ENCODE data around the gene TMEM97. TPM values are rescaled to one million over a fixed set of nuclear protein-coding genes. Genes with fewer than 3 reads are reported as not detected.

TMEM97 gene
- polyA plus RNA-seq, 1 donor, result 58.0 TPM

DNA sequence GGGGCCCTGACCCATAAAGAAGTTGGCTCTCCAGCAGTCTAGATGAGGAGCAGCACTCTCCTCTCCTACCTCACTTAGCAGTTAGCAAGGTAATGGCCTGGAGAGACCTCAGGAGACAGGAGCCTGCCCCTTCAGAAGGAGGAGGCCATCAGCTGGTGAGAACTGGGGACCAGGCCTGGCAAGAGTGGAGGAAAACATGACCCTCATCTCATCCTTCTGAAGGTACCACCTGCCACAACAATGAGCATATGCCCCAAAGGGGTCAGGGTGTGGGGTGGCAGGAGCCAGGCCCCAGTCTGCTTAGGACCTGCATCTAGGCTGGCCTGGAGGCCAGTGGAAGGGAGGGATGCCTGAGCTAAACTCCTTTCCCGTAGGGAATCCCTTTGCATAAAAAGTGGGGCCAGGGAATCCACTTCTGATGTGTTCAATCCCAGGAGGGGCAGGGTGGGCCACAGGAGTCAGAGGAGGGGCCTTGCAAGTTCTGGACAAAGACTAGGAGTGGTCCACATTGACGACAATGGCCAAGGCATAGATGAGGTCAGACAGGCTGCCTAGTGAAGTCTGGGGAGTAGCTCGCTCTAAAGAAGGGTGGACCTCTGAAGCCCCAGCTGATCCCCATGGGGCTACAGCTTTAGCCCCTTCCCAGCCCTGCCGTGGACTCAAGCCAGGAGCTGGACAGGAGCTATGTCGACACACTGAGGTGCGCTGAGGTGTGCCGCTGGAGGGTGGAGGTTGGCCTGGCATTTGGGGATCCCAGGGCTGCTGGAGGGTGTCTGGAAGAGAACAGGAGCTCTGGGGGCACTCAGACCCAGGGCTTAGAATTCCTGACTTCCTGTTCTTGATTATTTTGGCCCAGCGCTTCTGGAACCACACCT lies 45.0 kb downstream of the TMEM97 start:
- DNase-seq, result no peak

DNA sequence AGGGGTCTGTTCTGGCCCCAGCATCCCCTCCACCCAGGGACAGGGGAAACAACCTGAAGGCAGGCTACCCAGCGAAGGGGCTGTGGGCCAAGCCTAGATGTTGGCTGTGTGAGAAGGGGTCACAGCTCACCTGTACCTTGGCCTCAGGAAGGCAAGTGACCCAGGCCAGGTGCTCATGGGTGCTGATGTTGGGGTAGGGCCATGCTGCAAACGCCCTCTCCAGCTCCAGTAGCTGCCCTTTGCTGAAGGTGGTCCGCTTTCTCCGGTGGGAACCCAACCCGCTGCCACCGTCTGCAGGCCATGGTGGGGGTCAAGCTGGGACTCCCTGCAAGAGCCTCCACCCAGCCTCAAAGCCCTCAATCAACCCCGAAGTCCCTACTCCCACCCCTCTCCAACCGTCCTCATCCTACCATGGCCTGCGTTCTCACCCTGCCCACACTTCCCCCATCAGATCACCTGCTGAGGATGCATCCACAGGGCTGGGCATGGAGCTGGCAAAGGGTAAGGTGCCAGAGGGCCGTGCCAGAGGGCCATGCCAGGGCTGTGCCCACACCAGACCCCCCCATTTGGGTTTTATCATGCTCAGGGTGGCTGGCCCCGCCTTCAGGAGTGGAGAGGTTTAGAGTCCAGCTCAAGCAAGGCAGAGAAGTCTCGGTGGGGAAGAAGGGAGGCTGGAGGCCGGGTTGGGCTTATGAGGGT lies 45.8 kb downstream of the TMEM97 start, which contains the start of gene SEBOX:
Gene SEBOX, minus strand, starts transcription at position 535 of the 699 bp plus-strand sequence. Its CDS starts 48 bp downstream, at position 487.
- no peak for DNase-seq

DNA sequence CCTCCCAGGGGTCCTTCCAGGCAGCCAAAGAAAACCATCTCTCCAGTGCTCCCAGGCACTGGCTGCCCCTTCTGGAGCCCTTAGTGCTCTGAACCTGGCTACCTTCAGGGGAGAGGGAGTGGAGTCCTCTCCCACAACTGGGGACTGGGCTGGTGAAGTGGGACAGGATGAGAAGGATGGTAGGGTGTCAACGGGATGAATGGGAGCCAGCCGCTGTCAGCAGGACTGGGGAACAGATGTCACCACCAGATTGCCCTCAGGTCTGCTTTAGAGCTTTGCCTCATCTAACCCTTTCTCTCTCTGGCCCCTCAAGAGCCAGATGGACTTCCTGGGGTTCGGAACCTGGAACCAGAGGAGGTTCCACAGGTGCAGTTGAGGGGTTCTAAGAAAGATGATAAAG lies 46.5 kb downstream of the TMEM97 start:
- no peak for DNase-seq

- no peak for DNase-seq
These were observed 47.6 kb downstream of the TMEM97 start for GRCh38 chr17:28366605-28367004.

DNA sequence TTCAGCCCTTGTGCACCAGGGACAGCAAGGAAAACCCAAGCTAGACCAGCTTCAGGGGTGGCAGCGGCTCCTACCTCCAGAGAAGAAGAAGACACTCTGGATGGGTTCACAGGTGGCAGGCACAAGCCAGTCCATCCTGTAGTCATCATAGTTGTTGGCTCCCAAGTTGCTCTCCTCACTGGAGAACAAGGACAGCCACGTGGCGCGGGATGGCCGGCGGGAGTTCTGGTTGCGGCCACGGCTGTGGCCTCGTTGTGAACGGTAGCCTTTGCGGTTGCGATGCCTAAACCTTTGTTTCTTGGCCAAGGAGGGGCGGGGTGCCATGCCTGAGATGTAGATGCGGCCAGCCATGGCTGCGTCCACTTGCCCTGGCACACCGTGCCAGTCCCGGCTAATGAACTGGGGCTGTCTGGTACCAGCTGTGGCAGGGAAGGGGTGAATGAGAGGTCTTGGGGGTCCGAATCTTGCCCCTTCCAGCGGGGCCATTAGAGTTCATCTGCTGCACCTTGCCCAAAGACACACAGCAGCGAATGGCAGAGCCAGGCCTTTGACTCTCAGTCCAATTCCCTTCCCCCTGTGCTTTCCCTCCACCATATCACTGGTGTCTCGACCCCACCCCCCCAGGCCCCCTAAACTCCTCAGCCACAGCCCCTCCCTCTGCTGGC lies 48.8 kb downstream of the TMEM97 start:
- no peak for DNase-seq

- DNase-seq, result no peak
These were observed 49.4 kb downstream of the TMEM97 start for GRCh38 chr17:28368306-28368831.

DNA sequence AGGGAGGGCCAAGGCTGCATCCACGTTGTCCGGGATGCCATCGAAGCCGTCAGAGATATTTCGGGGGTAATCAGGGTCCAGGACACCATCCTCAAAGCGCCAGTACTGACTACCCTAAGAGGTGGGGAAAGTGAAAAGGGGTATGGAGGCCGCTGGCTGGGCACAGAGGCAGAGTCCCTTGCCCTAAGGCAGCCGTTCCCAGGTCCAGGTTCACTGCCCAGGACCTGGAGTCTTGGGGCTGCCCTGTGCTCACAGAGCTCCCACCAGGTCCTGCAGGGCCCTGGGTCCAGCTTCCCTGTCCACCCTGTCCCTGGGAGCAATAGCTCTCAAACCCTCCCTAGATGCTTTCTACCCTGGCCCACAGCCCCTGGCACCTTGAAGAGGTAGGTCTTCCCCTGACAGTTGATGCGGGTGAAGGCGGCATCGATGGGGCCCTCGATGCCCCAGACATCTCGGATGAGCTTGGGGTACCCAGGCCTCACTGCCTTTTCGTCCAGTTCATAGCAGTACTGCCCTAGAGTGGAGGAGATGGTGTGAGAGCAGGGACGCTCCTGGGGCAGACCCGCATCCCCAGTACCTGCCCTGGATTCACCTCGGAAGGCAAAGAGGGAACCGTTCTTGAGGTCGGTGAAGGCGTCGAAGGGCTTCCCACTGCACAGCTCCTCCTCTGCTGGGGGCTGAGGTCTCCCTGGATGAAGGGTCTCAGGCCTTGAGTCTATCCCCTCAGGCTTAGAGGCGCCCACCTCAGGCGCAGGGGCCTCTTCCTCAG lies 50.1 kb downstream of the TMEM97 start:
- no peak for DNase-seq

GRCh38 chr17:28369684-28370034 lies 50.7 kb downstream of the TMEM97 start:
- DNase-seq, result no peak

- no peak for DNase-seq
These were observed 51.2 kb downstream of the TMEM97 start, which contains the start of gene VTN for GRCh38 chr17:28370035-28370743. Gene VTN (minus strand): TSS chr17:28370307. CDS start chr17:28370203, 104 bp downstream.

DNA sequence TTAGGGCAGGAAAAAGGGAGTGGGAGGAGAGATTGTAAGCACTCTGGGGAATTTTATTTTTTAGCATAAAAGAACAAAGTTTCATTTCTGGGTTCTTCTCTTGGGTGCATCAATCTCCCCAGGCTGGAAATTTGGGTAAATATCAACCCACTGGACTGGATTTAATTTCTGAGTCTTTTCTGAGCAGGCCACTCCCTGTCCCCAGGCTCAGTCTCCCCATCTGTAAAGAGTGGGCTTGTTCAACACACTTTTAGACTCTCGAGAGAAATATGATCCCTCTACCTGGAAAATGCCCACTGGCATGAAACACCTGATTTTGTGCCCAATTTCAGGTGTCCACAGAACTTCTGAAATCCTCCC lies 51.7 kb downstream of the TMEM97 start:
- DNase-seq, result no peak

GRCh38 chr17:28371245-28372202 lies 52.5 kb downstream of the TMEM97 start, which contains the start of gene SARM1:
Gene SARM1 (plus strand): TSS chr17:28371694. CDS start chr17:28372033, 339 bp downstream.
- peak; percentile 89 for DNase-seq

DNA sequence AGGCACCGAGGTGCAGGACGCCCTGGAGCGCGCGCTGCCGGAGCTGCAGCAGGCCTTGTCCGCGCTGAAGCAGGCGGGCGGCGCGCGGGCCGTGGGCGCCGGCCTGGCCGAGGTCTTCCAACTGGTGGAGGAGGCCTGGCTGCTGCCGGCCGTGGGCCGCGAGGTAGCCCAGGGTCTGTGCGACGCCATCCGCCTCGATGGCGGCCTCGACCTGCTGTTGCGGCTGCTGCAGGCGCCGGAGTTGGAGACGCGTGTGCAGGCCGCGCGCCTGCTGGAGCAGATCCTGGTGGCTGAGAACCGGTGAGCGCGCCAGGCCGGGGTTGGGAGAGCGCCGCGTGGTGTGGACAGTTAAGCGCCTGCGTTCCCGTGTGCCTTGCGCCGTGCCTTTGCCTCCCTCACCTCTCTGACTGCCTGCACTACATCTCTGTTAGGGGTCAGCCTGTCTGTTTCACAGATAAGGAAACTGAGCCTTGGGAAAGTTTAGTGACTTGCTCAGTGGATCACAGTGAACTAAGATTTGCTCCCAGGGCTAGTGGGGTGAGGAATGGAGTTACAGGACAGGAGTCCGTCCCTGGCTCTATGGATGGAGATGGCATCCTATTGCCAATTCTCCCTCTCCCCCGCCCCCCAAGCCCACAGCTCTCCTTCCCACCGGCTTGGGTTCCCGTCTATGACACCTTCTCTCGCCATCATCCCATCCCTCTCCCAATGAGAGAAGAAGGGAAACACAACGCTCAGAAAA lies 53.4 kb downstream of the TMEM97 start:
- peak; percentile 3 for DNase-seq

DNA sequence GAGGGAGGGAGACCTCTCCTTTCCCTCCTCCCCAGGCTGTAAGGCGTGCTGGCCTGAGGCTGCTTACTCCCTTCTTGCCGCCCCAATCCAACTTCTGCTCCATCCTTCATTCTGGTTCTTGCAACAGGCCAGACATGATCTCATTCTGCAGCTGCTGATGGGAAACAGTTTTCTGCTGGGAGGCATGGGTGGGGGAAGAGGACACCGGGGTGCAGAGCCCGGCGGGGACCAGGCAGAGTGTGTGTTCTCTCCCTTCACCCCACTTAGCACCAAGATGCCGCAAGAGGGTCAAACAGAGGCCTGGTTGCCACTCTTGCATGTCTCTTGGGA lies 53.9 kb downstream of the TMEM97 start:
- no peak for DNase-seq

Other genes starting within 250 kb of the TMEM97 start
- gene IFT20, start 16.3 kb downstream of the TMEM97 start, polyA plus RNA-seq (ENCODE audit: insufficient read length), result 62.8 TPM
- gene TNFAIP1, start 16.6 kb downstream of the TMEM97 start, polyA plus RNA-seq (ENCODE audit: insufficient read length), result 40.5 TPM
- gene POLDIP2, start 38.3 kb downstream of the TMEM97 start, polyA plus RNA-seq (ENCODE audit: insufficient read length), result 83.6 TPM
- not detected for gene SEBOX, start 46.0 kb downstream of the TMEM97 start, polyA plus RNA-seq (ENCODE audit: insufficient read length)
- 20.5 TPM for gene VTN, start 51.1 kb downstream of the TMEM97 start, polyA plus RNA-seq (ENCODE audit: insufficient read length)
- gene SARM1, start 52.5 kb downstream of the TMEM97 start, polyA plus RNA-seq (ENCODE audit: insufficient read length), result 16.6 TPM
- gene SLC46A1, start 87.0 kb downstream of the TMEM97 start, polyA plus RNA-seq (ENCODE audit: insufficient read length), result 17.4 TPM
- gene SLC13A2, start 154.4 kb downstream of the TMEM97 start, polyA plus RNA-seq (ENCODE audit: insufficient read length), result 15.2 TPM
- gene FOXN1, start 187.1 kb downstream of the TMEM97 start, polyA plus RNA-seq (ENCODE audit: insufficient read length), result 0.55 TPM
- 56.8 TPM for gene UNC119, start 233.4 kb downstream of the TMEM97 start, polyA plus RNA-seq (ENCODE audit: insufficient read length)

Measured in left kidney (tissue), 2 donors.